ENCODE measurements around the gene SLAMF1.
"Not testable (repeated sequence)": the region's sequence is repeated elsewhere in the genome, so short reads cannot be mapped to it uniquely, and the experiment has no call there.

Gene SLAMF1, protein sequence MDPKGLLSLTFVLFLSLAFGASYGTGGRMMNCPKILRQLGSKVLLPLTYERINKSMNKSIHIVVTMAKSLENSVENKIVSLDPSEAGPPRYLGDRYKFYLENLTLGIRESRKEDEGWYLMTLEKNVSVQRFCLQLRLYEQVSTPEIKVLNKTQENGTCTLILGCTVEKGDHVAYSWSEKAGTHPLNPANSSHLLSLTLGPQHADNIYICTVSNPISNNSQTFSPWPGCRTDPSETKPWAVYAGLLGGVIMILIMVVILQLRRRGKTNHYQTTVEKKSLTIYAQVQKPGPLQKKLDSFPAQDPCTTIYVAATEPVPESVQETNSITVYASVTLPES

GRCh38 chr1:160646711-160647328 is at the start of gene SLAMF1:
Gene SLAMF1 (minus strand): TSS chr1:160647044. CDS start chr1:160646945, 99 bp downstream.
- no peak for DNase-seq

DNA sequence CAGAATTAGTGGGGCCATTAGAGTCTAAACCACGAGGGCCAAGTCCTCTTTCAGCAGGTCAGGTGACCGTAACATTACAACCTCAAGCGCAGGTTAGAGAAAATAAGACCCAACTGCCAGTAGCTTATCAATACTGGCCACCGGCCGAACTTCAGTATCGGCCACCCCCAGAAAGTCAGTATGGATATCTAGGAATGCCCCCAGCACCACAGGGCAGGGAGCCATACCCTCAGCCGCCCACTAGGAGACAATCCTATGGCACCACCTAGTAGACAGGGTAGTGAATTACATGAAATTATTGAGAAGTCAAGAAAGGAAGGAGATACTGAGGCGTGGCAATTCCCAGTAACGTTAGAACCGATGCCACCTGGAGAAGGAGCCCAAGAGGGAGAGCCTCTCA is 45.5 kb upstream of the SLAMF1 start:
- not testable (repeated sequence) for DNase-seq

GRCh38 chr1:160685266-160685665 is 38.4 kb upstream of the SLAMF1 start:
- DNase-seq: no peak

DNA sequence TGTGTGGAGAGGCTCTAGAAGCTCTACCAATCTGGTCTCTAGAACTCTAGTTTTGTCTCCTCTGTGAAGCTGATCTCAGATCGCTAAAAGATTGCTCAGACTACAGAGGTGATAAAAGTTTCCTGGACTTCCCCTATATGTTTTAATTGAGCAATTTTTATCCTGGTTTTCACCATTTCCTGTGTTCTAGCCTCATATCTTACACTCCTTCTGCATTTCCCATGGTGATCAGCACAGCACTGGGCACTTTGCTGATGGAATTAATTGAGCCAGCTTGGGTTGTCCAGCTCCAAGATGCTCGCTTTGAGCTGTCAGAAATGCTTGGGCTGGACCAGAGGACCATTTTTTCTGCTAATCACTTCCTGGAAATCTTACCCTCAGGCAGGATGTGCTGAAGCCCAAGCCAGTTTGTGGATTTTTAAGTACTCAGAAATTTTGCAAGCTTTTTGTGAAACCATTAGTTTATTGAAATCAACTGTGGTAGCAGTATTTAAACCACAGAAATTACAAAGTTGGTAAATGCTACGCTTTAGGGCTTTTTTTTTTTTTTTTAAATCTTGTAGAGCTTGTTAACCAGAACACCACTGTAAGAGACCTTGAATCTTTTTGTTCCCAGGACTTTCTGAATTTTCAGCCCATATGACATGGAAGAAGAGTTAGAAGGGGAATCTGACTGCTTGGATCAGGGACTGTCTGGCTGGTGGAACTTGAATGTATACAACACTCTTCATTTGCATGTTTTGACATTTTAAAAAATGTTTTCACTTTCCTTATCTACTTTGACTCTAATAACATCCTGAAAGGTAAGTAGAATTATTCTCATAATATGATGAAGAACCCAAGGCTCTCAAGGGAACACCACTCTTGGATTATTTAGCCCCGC is 36.4 kb upstream of the SLAMF1 start:
- no peak for DNase-seq

DNA sequence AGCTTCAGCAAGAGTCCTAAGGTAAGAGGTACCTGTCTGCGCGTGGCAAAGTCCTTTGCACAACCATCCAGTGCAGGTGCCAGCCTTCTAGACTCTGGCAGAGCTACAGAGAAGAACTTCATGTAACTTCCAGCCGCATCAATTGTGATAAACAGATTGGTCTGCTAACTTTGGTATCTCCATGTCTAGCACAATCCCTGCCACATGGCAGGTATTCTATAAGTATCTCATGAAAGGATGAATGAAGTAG is 35.0 kb upstream of the SLAMF1 start:
- no peak for DNase-seq

- DNase-seq: no peak
These were observed 34.4 kb upstream of the SLAMF1 start for GRCh38 chr1:160681066-160681890.

DNA sequence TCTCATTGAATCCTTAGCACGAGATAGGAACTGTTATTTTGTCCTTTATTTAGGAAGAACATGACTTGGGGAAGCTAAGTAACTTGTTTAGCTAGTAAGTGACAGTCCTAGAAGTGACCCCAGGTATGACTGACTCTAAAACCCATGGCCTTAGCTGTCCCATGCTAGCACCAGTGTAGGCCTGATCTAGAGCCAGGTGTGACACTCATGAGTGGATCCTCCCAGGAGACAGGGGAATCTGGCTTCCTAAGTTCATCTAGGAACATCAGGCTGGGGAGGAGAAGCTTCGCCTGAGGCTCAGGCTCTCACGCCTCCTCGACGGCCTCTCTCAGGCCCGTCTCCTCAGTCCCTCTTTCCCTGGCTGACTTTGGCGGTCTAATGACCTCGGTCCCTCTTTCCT is 33.6 kb upstream of the SLAMF1 start:
- no peak for DNase-seq

DNA sequence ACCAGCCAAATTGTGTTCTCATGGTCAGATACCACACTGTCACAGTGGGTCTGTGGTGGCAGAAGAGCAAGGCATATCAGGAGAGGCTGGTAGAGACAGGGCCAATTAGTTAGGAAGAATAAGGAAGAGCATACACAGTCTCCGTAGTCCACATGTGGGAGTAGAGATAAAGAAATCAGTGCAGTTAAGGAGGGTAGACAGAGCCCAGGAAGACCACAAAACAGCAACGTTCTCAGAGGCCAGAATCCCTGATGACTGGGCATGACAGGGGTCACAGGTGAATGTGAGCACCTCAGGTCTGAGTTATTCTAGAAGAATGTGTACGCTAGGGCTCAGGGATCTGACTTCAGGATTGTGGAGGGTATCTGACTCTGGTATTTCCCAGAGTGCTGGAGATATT is 33.0 kb upstream of the SLAMF1 start:
- no peak for DNase-seq

- no peak for DNase-seq
These were observed 30.2 kb upstream of the SLAMF1 start for GRCh38 chr1:160676869-160677597.

DNA sequence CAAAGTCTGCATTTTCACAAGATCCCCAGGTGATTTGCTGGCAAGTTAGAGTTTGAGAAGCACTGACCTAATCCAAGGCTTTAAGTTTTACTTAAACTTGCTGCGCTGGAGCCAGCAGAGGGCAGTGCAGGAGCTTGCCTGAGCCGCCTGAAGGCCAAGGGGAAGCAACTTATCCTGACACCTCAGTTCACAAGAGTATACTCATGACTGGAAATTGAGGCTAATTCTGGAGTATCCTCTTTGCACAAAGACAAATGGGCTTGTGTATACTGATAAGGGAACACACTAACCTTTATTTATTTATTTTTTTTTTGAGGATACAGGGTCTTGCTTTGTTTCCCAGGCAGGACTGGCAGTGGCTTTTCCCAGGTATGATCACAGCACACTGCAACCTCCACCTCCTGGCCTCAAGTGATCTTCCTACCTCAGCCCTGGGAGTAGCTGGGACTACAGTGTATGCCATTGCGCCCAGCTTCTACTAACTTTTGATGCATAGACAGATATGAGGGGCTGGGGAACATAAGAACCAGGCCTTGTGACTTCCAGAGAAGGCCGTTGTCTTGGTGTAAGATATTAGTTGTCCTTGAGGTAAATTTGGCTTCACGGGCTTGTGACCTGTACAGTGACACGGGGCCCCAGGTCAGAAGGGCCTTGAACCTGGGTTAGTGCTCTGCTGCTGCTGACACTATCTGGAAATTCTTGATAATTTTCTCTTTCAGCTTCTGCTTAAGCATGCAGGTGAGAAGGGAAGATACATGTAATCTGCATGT is 29.0 kb upstream of the SLAMF1 start:
- DNase-seq: no peak

DNA sequence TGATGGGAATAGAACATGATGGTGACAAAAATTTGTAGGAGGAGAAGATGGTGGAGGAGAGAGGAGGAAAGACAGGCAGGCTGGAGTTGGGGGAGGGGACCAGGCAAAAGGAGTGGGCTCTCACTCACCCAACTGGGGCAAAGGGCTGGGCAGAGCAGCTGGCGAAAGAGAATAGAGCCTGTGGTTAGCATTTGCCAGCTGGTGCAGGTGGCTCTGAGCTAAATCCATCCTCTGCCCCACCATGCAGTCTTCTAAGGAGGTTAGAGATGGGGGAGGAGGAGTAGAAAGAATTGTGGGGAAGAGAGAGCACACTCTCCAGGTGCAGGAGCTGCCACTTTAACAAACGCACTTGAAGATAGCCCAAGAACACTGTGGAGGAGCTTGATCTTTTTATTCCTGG is 27.6 kb upstream of the SLAMF1 start:
- DNase-seq: no peak

DNA sequence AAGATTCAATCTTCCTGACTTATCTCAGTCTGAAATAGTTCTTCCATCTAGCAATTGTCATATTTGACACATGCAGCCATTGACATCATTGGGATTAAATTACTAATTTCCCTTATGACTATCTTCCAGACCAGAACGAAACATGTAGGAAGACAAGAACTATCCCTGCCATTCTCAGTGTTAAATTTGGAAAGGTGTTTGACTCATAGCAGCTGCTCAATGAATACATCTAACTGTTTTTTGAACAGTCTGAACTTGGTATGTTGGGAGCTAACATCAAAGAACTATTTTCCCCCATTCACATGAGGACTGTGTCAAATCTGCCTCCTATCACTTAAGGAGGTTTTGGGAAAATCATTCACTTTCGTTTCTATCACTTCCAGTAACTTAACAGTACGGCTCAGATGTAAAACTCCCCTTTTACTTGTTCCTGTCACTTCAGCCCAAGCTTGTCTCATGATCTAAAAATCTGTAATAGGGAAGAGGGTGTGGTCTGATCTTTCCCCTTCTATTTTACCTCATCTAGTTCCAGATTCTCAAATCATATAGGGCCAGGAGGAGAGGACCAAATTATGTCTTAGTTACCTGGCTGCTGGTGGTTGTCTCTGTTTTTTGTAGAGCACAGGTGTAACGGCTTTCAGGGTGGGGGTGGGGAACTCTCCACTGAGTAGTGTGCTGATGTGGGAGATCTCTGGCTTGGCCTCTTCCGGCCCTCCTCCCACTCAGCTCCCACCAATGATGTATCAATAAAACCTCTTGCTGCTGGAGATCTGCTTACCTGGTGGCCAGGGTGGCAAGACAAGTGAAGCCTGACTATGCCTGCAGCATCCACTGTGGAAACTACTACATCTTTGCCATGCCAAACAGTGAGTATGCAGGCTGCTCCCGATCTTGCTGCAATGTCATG is 26.2 kb upstream of the SLAMF1 start:
- DNase-seq: no peak

DNA sequence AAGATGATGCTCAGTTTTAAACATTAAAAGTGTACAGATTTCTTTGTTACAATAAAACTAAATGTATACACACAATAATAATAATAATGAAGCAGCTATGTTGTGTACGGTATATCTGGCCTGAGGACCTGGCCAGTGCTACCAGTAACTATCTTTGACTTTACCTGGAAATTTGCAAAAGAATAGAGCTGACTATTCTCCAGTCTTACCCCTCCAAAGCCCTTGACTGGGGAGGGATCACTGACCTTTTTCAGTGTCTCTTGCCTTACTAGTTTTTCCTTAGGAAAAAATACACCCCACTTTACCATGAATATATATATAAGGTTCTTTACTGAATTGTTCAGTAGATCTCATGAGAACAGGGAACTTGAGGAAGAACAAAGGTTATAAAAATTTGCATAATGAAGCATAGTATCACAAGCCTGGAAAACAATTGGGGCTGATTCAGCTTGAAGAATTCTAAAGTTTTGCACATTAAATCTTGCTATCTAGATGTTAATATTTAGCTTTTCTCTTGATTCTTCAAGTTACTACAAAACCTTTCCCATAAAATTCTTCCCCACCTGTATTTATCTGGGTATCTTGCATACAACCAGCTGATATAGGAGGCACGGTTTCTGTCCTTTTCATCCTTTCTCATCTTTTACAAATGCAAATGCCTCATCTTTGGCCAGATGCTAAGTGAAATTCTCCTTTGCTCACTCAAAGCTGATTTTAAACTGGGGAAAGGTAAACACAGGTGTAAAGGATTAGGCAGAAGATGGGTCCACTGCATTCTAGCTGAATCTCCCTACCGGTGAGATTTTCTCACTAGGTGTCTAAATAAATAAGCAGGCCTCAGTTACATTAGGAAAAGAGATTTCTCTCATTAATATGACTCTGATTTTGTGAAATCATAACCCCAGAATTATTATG is 25.0 kb upstream of the SLAMF1 start:
- no peak for DNase-seq

DNA sequence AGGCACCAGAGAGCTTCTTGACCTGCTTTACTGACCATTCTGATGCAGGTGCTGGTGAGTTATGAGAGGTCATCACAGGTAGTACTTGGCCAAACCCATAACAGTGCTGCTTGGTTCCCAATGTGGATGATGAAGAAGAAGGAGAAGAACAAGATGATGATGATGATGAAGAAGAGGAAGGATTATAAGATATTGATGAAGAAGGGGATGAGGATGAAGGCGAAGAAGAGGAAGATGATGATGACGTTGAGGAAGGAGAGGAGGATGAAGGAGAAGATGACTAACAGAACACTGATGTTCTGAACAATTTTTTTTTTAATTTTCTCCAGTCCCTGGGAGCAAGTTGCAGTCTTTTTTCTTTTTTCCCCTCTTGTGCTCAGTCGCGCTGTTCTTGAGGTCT is 23.9 kb upstream of the SLAMF1 start:
- no peak for DNase-seq

DNA sequence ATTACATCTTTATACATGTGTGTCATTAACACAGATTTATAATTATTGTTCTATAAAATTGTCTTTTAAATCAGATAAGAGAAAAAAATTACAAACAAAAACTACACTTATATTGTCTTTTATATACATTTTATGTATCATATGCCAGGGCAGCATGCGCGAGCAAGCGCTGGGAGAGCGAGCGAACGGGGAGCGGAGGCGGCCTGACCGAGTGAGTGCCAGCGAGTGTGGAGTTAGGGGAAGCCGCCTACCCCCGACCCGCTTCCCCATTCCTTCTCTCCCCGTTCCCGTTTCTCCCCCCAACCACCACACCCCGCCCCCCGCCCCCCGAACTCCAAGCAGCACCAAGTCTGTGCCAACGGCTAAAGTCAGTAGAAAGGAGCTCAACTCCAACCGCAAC is 23.0 kb upstream of the SLAMF1 start:
- DNase-seq: no peak

- no peak for DNase-seq
These were observed 22.4 kb upstream of the SLAMF1 start for GRCh38 chr1:160669276-160669675.

GRCh38 chr1:160667896-160668295 is 21.1 kb upstream of the SLAMF1 start:
- DNase-seq: no peak

DNA sequence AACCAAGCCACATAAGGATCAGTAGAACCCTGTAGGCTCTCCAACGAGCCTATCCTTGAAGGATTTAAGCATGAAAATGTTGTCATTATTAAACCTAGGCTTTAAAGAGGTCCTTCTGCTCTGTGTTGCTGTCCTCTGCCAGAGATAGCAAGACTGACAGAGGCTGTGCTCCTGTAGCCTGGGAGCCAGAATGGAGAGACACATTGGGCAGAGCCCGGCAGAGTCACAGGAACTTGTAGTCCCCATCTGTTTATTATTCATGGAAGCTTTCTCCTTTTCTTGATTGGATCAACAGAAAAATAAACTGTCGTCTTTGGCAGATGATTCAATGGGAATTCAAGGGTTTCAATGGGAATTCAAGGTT is 19.2 kb upstream of the SLAMF1 start:
- no peak for DNase-seq

DNA sequence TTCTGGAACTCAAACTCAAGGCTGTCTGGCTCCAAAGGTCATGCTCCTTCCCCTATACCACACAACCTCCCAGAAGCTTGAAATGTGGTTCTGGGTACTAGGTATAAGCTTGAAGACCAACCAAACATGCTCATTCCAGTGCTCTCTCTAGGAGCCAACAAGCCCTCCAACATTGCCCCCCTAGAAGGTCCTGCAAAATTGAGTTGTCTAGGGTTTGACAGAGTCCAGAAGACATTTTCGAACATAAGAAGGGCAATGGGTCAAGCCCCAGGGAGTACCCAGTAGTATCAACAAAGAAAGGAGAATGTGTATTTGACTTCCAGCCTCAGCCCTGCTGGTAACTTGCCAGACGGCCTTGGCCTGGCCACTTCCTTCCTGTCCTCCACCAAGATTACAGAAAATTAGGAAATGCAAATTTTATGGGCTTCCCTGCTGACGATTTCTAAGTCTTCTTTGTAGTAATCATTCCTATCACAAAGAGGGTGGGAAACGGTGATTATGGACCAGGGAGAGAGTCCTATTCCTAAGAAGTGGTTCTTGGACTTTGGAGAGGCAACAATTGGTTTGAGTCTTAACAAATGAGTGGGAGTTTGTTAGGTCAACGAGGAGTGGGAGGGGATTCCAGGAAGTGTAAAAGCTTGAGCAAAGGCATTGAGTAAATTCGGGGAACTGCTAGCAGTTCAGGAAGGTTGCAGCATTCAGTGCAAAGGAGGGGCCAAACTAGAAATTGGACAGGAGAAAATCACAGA is 18.7 kb upstream of the SLAMF1 start:
- DNase-seq: no peak
